Neural cell (in vitro differentiated cells): ENCODE data around the gene ZBTB46. TPM values are rescaled to one million over a fixed set of nuclear protein-coding genes. Genes with fewer than 3 reads are reported as not detected.
A peak's percentile ranks its signal among the peaks of the same experiment; 100 is the strongest.

Experiments used
- H2AFZ ChIP-seq: fragments of 200-600, 300-800 bp; sonication (generic), shearing (Covaris generic); 2 replicates; pipeline ENCODE4 v1.6.0; 2014; ENCODE audit warnings: low read depth, mild to moderate bottlenecking, antibody characterized with exemption, low read length, moderate library complexity
- H3F3A ChIP-seq: fragments of 200-600 bp; shearing (Covaris generic); 2 replicates; pipeline ENCODE4 v1.6.1; 2016; ENCODE audit warnings: mild to moderate bottlenecking, moderate library complexity, mixed read lengths, antibody characterized with exemption, low read length; ENCODE audit not compliant: insufficient read depth, poor library complexity, severe bottlenecking
- H3K27ac ChIP-seq: fragments of 200-600, 300-800 bp; sonication (generic), shearing (Covaris generic); 2 replicates; pipeline ENCODE4 v1.5.1; 2014; ENCODE audit warnings: mild to moderate bottlenecking, low read length, moderate library complexity
- H3K27me3 ChIP-seq: fragments of 300-800, 200-600 bp; sonication (generic), shearing (Covaris generic); 2 replicates; pipeline ENCODE4 v1.6.0; 2014; ENCODE audit warnings: mild to moderate bottlenecking, low read depth, low read length, moderate library complexity; ENCODE audit not compliant: insufficient read depth
- H3K36me3 ChIP-seq: fragments of 300-800, 200-600 bp; sonication (generic), shearing (Covaris generic); 2 replicates; pipeline ENCODE4 v1.5.1; 2014; ENCODE audit warnings: mild to moderate bottlenecking, antibody characterized with exemption, low read length, moderate library complexity; ENCODE audit not compliant: insufficient read depth
- H3K4me2 ChIP-seq: fragments of 300-800, 200-600 bp; sonication (generic), shearing (Covaris generic); 2 replicates; pipeline ENCODE4 v1.6.0; 2014; ENCODE audit warnings: mild to moderate bottlenecking, low read length
- H3K4me3 ChIP-seq: fragments of 300-800, 200-600 bp; sonication (generic), shearing (Covaris generic); 2 replicates; pipeline ENCODE4 v1.5.1; 2014; ENCODE audit warnings: mild to moderate bottlenecking, low read length, moderate library complexity
- H3K79me2 ChIP-seq: fragments of 200-600 bp; shearing (Covaris generic); replicated peaks from 2 replicates; pipeline ENCODE4 v1.6.0; 2014; ENCODE audit warnings: mild to moderate bottlenecking, low read length, moderate library complexity; ENCODE audit not compliant: insufficient read depth
- H3K9ac ChIP-seq: fragments of 300-800, 200-600 bp; sonication (generic), shearing (Covaris generic); 2 replicates; pipeline ENCODE4 v1.6.1; 2016; ENCODE audit warnings: mild to moderate bottlenecking, low read length, mixed read lengths
- H3K9me2 ChIP-seq: fragments of 200-600 bp; shearing (Covaris generic); 2 replicates; pipeline ENCODE4 v1.6.1; 2016; ENCODE audit warnings: mild to moderate bottlenecking, low read length, mixed read lengths; ENCODE audit not compliant: insufficient read depth
- H3K9me3 ChIP-seq: fragments of 200-600, 300-800 bp; sonication (generic), shearing (Covaris generic); 2 replicates; pipeline ENCODE4 v1.6.1; 2016; ENCODE audit warnings: mild to moderate bottlenecking, mixed run types, low read length, moderate library complexity, mixed read lengths
- H4K20me1 ChIP-seq: fragments of 200-600 bp; shearing (Covaris generic); 2 replicates; pipeline ENCODE4 v1.6.1; 2016; ENCODE audit warnings: mild to moderate bottlenecking, mixed run types; ENCODE audit not compliant: insufficient read depth
- EP300 ChIP-seq: fragments of 450-650 bp; conservative IDR thresholded peaks from 2 replicates; pipeline ENCODE4 v1.6.1; 2014; ENCODE audit warnings: antibody characterized with exemption, mild to moderate bottlenecking, moderate library complexity; ENCODE audit not compliant: poor library complexity, severe bottlenecking
- EZH2 ChIP-seq: fragments of 200-600, 300-800 bp; shearing (Covaris generic), sonication (generic); IDR thresholded peaks from 2 replicates; pipeline ENCODE4 v1.6.1; 2014; ENCODE audit warnings: antibody characterized with exemption, low read length, borderline replicate concordance, mild to moderate bottlenecking; ENCODE audit not compliant: insufficient read depth, poor library complexity, severe bottlenecking
- MXI1 ChIP-seq: fragments of 450-650 bp; conservative IDR thresholded peaks from 2 replicates; pipeline ENCODE4 v1.6.1; 2014; ENCODE audit warnings: antibody characterized with exemption, mild to moderate bottlenecking; ENCODE audit not compliant: poor library complexity, severe bottlenecking
- POLR2AphosphoS5 ChIP-seq: IDR thresholded peaks from 2 replicates; pipeline ENCODE4 v1.6.1; 2012
- RAD21 ChIP-seq: fragments of 450-650 bp; conservative IDR thresholded peaks from 2 replicates; pipeline ENCODE4 v1.6.1; 2014; ENCODE audit warnings: antibody characterized with exemption, mild to moderate bottlenecking, moderate library complexity
- SMC3 ChIP-seq: fragments of 450-650 bp; conservative IDR thresholded peaks from 2 replicates; pipeline ENCODE4 v1.6.1; 2014; ENCODE audit warnings: antibody characterized with exemption, mild to moderate bottlenecking, moderate library complexity; ENCODE audit not compliant: poor library complexity
- TAF1 ChIP-seq: IDR thresholded peaks from 2 replicates; pipeline ENCODE4 v1.6.1; 2012; ENCODE audit warnings: low read depth
- polyA plus RNA-seq: library from polyadenylated mRNA; depleted of rRNA; stranded (reverse); fragments of >200 nt; gene quantifications from 2 replicates; pipeline ENCODE4 v1.2.3, GENCODE V29; 2014
- TF ChIP-seq, protein P1 (sequence below): IDR thresholded peaks from 2 replicates; pipeline ENCODE4 v1.6.1; 2012; ENCODE audit warnings: borderline replicate concordance
- TF ChIP-seq, protein P2 (sequence below): fragments of 450-650 bp; IDR thresholded peaks from 2 replicates; pipeline ENCODE4 v1.5.1; 2014; ENCODE audit warnings: antibody characterized with exemption, mild to moderate bottlenecking, moderate library complexity; ENCODE audit not compliant: poor library complexity, severe bottlenecking

Gene ZBTB46
- polyA plus RNA-seq, 1 donor from 2014 or later: 15.0 TPM

DNA sequence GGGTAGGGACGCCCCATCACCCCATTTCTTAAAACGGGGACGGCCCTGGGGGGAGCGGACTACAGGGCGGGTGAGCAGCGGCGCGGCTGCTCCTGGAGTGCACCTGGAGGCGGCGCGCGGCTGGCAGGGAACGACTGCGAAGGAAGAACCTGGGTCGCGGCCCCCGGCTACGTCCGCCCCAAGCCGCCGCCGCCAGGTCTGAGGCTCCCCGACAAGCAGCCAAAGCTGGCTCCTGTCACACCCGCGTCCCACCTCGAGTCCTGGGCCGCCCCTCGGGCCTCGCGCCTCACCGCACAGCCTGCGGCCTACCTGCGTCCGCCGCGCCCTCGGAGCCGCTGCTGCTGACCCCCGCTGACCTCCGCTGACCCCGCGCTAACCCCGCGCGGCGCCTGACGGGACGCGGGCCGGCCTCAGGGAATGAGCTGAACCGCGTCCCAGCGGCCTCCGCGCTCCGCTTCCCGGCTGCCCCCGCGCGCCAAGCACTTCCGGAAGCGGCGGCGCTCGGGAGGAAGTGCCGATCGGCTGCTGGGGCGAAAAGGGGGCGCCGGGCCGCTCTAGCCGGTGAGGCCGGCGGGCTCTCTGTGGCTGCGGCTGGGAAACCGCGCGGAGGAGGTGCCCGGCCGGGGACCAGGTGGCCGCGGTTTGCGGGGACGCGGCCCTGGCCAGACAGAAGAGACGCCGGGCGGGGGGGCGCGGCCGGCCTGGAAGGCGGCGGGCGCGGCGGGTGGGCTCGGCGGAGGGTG, 123.3 kb downstream of the ZBTB46 start, which contains the start of the genes ARFRP1 and ZGPAT:
TSS of gene ARFRP1 (minus strand) at position 419 of the 743 bp plus-strand sequence. CDS start 885 bp downstream, outside the sequence.
TSS of gene ZGPAT (plus strand) at position 482 of the 743 bp plus-strand sequence. CDS start 542 bp downstream, outside the sequence.
- Histone ChIP-seq H3K4me3 (peak within 1 kb of the TSS; percentile 96), H3F3A (no peaks in the 10 kb centered on the region), H3K4me2 (peak within 1 kb of the TSS; percentile 49), H4K20me1 (no peaks in the 10 kb centered on the region), H3K9me2 (no peaks in the 10 kb centered on the region), H3K9ac (peak within 1 kb of the TSS; percentile 86), H2AFZ (no peak within 1 kb of the TSS), H3K27me3 (no peaks in the 10 kb centered on the region), H3K27ac (peak within 1 kb of the TSS; percentile 70), H3K79me2 (peaks cover 35% of the 10 kb centered on the region), H3K9me3 (no peaks in the 10 kb centered on the region), H3K36me3 (peaks cover 6% of the 10 kb centered on the region)
- TF ChIP-seq EZH2 (no peak), RAD21 (peak; percentile 43), POLR2AphosphoS5 (peak; percentile 87), MXI1 (peak; percentile 84), TAF1 (peak; percentile 71), SMC3 (peak; percentile 26), EP300 (peak; percentile 48)
- TF ChIP-seq, protein P1, sequence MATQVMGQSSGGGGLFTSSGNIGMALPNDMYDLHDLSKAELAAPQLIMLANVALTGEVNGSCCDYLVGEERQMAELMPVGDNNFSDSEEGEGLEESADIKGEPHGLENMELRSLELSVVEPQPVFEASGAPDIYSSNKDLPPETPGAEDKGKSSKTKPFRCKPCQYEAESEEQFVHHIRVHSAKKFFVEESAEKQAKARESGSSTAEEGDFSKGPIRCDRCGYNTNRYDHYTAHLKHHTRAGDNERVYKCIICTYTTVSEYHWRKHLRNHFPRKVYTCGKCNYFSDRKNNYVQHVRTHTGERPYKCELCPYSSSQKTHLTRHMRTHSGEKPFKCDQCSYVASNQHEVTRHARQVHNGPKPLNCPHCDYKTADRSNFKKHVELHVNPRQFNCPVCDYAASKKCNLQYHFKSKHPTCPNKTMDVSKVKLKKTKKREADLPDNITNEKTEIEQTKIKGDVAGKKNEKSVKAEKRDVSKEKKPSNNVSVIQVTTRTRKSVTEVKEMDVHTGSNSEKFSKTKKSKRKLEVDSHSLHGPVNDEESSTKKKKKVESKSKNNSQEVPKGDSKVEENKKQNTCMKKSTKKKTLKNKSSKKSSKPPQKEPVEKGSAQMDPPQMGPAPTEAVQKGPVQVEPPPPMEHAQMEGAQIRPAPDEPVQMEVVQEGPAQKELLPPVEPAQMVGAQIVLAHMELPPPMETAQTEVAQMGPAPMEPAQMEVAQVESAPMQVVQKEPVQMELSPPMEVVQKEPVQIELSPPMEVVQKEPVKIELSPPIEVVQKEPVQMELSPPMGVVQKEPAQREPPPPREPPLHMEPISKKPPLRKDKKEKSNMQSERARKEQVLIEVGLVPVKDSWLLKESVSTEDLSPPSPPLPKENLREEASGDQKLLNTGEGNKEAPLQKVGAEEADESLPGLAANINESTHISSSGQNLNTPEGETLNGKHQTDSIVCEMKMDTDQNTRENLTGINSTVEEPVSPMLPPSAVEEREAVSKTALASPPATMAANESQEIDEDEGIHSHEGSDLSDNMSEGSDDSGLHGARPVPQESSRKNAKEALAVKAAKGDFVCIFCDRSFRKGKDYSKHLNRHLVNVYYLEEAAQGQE: peak; percentile 42
- TF ChIP-seq, protein P2, sequence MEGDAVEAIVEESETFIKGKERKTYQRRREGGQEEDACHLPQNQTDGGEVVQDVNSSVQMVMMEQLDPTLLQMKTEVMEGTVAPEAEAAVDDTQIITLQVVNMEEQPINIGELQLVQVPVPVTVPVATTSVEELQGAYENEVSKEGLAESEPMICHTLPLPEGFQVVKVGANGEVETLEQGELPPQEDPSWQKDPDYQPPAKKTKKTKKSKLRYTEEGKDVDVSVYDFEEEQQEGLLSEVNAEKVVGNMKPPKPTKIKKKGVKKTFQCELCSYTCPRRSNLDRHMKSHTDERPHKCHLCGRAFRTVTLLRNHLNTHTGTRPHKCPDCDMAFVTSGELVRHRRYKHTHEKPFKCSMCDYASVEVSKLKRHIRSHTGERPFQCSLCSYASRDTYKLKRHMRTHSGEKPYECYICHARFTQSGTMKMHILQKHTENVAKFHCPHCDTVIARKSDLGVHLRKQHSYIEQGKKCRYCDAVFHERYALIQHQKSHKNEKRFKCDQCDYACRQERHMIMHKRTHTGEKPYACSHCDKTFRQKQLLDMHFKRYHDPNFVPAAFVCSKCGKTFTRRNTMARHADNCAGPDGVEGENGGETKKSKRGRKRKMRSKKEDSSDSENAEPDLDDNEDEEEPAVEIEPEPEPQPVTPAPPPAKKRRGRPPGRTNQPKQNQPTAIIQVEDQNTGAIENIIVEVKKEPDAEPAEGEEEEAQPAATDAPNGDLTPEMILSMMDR: no peak

DNA sequence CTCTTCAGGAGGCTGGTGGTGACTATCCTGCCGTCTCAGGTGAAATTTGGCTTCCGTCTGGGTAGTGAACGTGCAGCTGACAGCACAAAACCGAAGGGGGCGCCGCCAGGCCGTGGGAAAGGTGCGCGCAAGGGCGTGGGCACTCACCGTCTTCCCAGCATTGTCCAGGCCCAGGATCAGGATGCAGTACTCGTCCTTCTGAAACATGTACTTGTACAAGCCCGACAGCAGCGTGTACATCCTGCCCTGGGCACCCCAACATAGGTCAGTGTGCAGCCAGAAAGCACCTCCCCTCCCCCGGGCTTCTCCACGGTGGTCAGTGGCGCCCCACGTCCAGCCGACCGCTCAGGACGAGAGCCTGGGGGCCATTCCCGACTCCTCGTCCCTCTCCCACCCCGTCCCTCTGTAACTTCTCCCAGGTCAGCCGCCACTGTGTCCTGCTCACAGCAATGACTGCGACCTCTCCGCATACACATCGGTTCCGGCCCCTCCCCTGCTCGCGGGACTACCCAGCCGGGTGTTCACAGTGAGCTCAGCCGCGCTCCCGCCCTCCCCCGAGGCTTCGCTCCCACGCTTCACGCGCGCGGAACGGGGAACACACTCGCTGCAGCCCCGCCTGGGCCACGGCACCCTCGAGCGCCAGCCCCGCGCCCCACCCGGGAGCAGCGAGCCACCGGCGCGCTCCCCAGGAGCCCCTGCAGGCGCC, 124.1 kb downstream of the ZBTB46 start:
- Histone ChIP-seq H2AFZ (no peak overlapping the region), H4K20me1 (no peaks in the 10 kb centered on the region), H3K27ac (peak overlapping the region; percentile 70), H3K4me2 (peak overlapping the region; percentile 49), H3F3A (no peaks in the 10 kb centered on the region), H3K9ac (peak overlapping the region; percentile 86), H3K27me3 (no peaks in the 10 kb centered on the region), H3K79me2 (peaks cover 29% of the 10 kb centered on the region), H3K36me3 (peaks cover 3% of the 10 kb centered on the region), H3K9me3 (no peaks in the 10 kb centered on the region), H3K4me3 (peak overlapping the region; percentile 96), H3K9me2 (no peaks in the 10 kb centered on the region)
- TF ChIP-seq RAD21: no peak
- TF ChIP-seq, protein P2: peak; percentile 46
